HEK293 (cell line): Measurements from ENCODE around the gene TEX14.
"Not testable (repeated sequence)": the region's sequence is repeated elsewhere in the genome, so short reads cannot be mapped to it uniquely, and the experiment has no call there.

Experiments used
- CTCF ChIA-PET: fragments of 350-600 bp; formaldehyde crosslinking; extraction: SDS; loops from one replicate; lab custom pipeline; 2021; ENCODE audit warnings: antibody characterized with exemption; lab: Yijun Ruan, JAX
- POLR2A ChIA-PET: fragments of 300-600 bp; formaldehyde crosslinking; extraction: SDS; loops from one replicate; lab custom pipeline; 2020; ENCODE audit warnings: antibody characterized with exemption, inconsistent platforms; lab: Yijun Ruan, JAX
- H3K27ac ChIP-seq: fragments of 200-500 bp; sonication (Bioruptor generic); 2 replicates; pipeline ENCODE4 v1.5.1; 2014; ENCODE audit warnings: low read depth, low read length, control low read depth, inconsistent platforms; ENCODE audit errors: extremely low read depth
- H3K36me3 ChIP-seq, 2 experiments: fragments of 200-500 bp in 1 of 2; sonication (Bioruptor generic) in 1 of 2; 1 replicate in 1 of 2; 2 replicates in 1 of 2; pipeline ENCODE4 v1.5.1; 2014 to 2017; ENCODE audit warnings: inconsistent platforms in 2 of 2, low read length in 2 of 2; ENCODE audit not compliant: control insufficient read depth in 2 of 2, insufficient read depth in 1 of 2
- H3K4me1 ChIP-seq: fragments of 200-500 bp; sonication (Bioruptor generic); 2 replicates; pipeline ENCODE4 v1.5.1; 2014; ENCODE audit warnings: mild to moderate bottlenecking, low read length, inconsistent platforms; ENCODE audit not compliant: control insufficient read depth, insufficient read depth
- H3K4me3 ChIP-seq: 2 replicates; pipeline ENCODE4 v1.5.1; 2011; ENCODE audit warnings: low read depth, mild to moderate bottlenecking, control low read depth, low read length, moderate library complexity
- H3K9me3 ChIP-seq: fragments of 200-500 bp; sonication (Bioruptor generic); 2 replicates; pipeline ENCODE4 v1.5.1; 2014; ENCODE audit warnings: low read depth, low read length, inconsistent platforms; ENCODE audit not compliant: control insufficient read depth, insufficient read depth
- REPIN1 ChIP-seq: fragments of 450-650 bp; formaldehyde crosslinking; IDR thresholded peaks from 2 replicates; pipeline ENCODE4 v1.5.1; 2017; ENCODE audit warnings: missing biosample characterization, missing genetic modification characterization, low read depth
- WT1 ChIP-seq: fragments of 450-650 bp; formaldehyde crosslinking; IDR thresholded peaks from 2 replicates; pipeline ENCODE4 v1.5.1; 2016; ENCODE audit warnings: missing biosample characterization, missing genetic modification characterization
- ZBTB44 ChIP-seq: fragments of 450-650 bp; IDR thresholded peaks from 2 replicates; pipeline ENCODE4 v1.5.1; 2018; ENCODE audit warnings: missing biosample characterization, mild to moderate bottlenecking, missing genetic modification characterization
- ZNF114 ChIP-seq: fragments of 450-650 bp; formaldehyde crosslinking; IDR thresholded peaks from 2 replicates; pipeline ENCODE4 v1.5.0; 2017; ENCODE audit warnings: missing biosample characterization, missing genetic modification characterization
- ZNF148 ChIP-seq: fragments of 450-650 bp; formaldehyde crosslinking; IDR thresholded peaks from 2 replicates; pipeline ENCODE4 v1.5.0; 2017; ENCODE audit warnings: missing biosample characterization, missing genetic modification characterization, borderline replicate concordance
- ZNF184 ChIP-seq: fragments of 450-650 bp; IDR thresholded peaks from 2 replicates; pipeline ENCODE4 v1.5.1; 2018; ENCODE audit warnings: missing biosample characterization, mild to moderate bottlenecking, missing genetic modification characterization
- ZNF202 ChIP-seq: fragments of 450-650 bp; formaldehyde crosslinking; IDR thresholded peaks from 2 replicates; pipeline ENCODE4 v1.5.1; 2016; ENCODE audit warnings: missing biosample characterization, missing genetic modification characterization, borderline replicate concordance
- ZNF48 ChIP-seq: fragments of 450-650 bp; formaldehyde crosslinking; IDR thresholded peaks from 2 replicates; pipeline ENCODE4 v1.5.1; 2016; ENCODE audit warnings: missing biosample characterization, missing genetic modification characterization
- ZNF488 ChIP-seq: fragments of 450-650 bp; formaldehyde crosslinking; IDR thresholded peaks from 2 replicates; pipeline ENCODE4 v1.5.1; 2016; ENCODE audit warnings: missing biosample characterization, missing genetic modification characterization
- ZNF560 ChIP-seq: fragments of 450-650 bp; formaldehyde crosslinking; IDR thresholded peaks from 2 replicates; pipeline ENCODE4 v1.5.1; 2017; ENCODE audit warnings: missing biosample characterization, missing genetic modification characterization, borderline replicate concordance
- ZNF571 ChIP-seq: fragments of 450-650 bp; formaldehyde crosslinking; IDR thresholded peaks from 2 replicates; pipeline ENCODE4 v1.5.0; 2017; ENCODE audit warnings: missing biosample characterization, missing genetic modification characterization
- ZNF629 ChIP-seq: fragments of 450-650 bp; formaldehyde crosslinking; IDR thresholded peaks from 2 replicates; pipeline ENCODE4 v1.5.1; 2017; ENCODE audit warnings: missing biosample characterization, missing genetic modification characterization
- ZNF677 ChIP-seq: fragments of 450-650 bp; IDR thresholded peaks from 2 replicates; pipeline ENCODE4 v1.5.0; 2018; ENCODE audit warnings: missing biosample characterization, mild to moderate bottlenecking, missing genetic modification characterization, moderate library complexity
- ZNF747 ChIP-seq: fragments of 450-650 bp; formaldehyde crosslinking; IDR thresholded peaks from 2 replicates; pipeline ENCODE4 v1.5.1; 2016; ENCODE audit warnings: missing biosample characterization, missing genetic modification characterization
- ZNF768 ChIP-seq: fragments of 450-650 bp; formaldehyde crosslinking; IDR thresholded peaks from 2 replicates; pipeline ENCODE4 v1.5.1; 2018; ENCODE audit warnings: missing biosample characterization, mild to moderate bottlenecking, missing genetic modification characterization
- ZNF792 ChIP-seq: fragments of 450-650 bp; formaldehyde crosslinking; IDR thresholded peaks from 2 replicates; pipeline ENCODE4 v1.5.1; 2016; ENCODE audit warnings: missing biosample characterization, missing genetic modification characterization

TEX14 gene

GRCh38 chr17:58557981-58558380 lies 133.9 kb downstream of the TEX14 start (continued):
- TF ChIP-seq ZNF114 (tag by site-specific recombination) (no peak), REPIN1 (tag by site-specific recombination) (no peak), ZNF792 (no peak), ZBTB44 (tag by site-specific recombination) (no peak)

- H3K27ac ChIP-seq: no peak overlapping the region
- no peaks in the 10 kb centered on the region; a peak in 1 of 3 replicates for H3K36me3 ChIP-seq
- no peaks in the 10 kb centered on the region for H3K9me3 ChIP-seq
- H3K4me1 ChIP-seq: no peaks in the 10 kb centered on the region
- POLR2A ChIA-PET: no interaction called here
- CTCF ChIA-PET: interaction anchor here (1.4 kb wide), 1 partner anchor 21 kb away, joined by 8 read pairs; no protein-coding TSS in a partner anchor
- no peak overlapping the region for H3K4me3 ChIP-seq
- TF ChIP-seq ZNF747 (tag by site-specific recombination) (no peak), WT1 (tag by site-specific recombination) (no peak), ZBTB44 (tag by site-specific recombination) (no peak), ZNF629 (tag by site-specific recombination) (no peak), ZNF184 (tag by site-specific recombination) (no peak), ZNF48 (tag by site-specific recombination) (no peak), ZNF560 (no peak), ZNF677 (tag by site-specific recombination) (no peak), ZNF768 (tag by site-specific recombination) (no peak), ZNF571 (no peak), ZNF148 (tag by site-specific recombination) (no peak), ZNF488 (tag by site-specific recombination) (no peak), ZNF202 (tag by site-specific recombination) (no peak)
- TF ChIP-seq, all 188 proteins: peak for 0
These were observed 135.0 kb downstream of the TEX14 start for GRCh38 chr17:58556833-58557250.

- POLR2A ChIA-PET, H3K36me3 ChIP-seq, H3K9me3 ChIP-seq, H3K4me1 ChIP-seq, H3K27ac ChIP-seq, H3K4me3 ChIP-seq: not testable (repeated sequence)
- CTCF ChIA-PET: interaction anchor here (1.0 to 1.4 kb wide), 2 partner anchors 13 to 22 kb away, joined by 3 to 4 read pairs; no protein-coding TSS in a partner anchor
These were observed 136.7 kb downstream of the TEX14 start for GRCh38 chr17:58555109-58555508.
